ENCODE data around the gene ARHGAP31. TPM values are rescaled to one million over a fixed set of nuclear protein-coding genes. Genes with fewer than 3 reads are reported as not detected.

The ARHGAP31 gene
- total and polyA plus RNA-seq, 10 of the 15 experiments (the other 5 are each of a cell fraction or from before 2014, with no cell fraction given), result 0.97 to 29.8 (median 10.3) TPM

- TF ChIP-seq NRF1 (conservative IDR thresholded peaks at IDR 0.05; ENCODE audit: low read depth, low read length), result no peak
Measured at GRCh38 chr3:119315600-119316312, 21.6 kb downstream of the ARHGAP31 start (continued).

GRCh38 chr3:119316313-119316670 is 22.1 kb downstream of the ARHGAP31 start:
- SMC1A ChIA-PET (ENCODE audit: uncharacterized antibody, unreplicated experiment), result interaction anchor here (1.4 to 2.0 kb wide), 3 partner anchors 11 to 21 kb away, joined by 4 to 5 read pairs (median 5); no protein-coding TSS in a partner anchor
- Histone ChIP-seq H2AFZ (ENCODE audit: control insufficient read depth, low read depth, low read length) (no peak overlapping the region), H3K4me2 (ENCODE audit: control insufficient read depth, insufficient read depth) (no peak overlapping the region)

More at GRCh38 chr3:119316313-119316670, 22.1 kb downstream of the ARHGAP31 start:
- H3K4me3 ChIP-seq, result no peak overlapping the region
- ChIA-PET RAD21 (ENCODE audit: unreplicated experiment) (interaction anchor here (0.6 kb wide), 1 partner anchor 21 kb away, joined by 3 read pairs; no protein-coding TSS in a partner anchor), CTCF (interaction anchor here (0.6 to 1.9 kb wide), 4 partner anchors 11 to 111 kb away, joined by 3 to 6 read pairs (median 4); no protein-coding TSS in a partner anchor), POLR2A (no interaction called here)
- DNase-seq (ENCODE audit: low read depth, low spot score) (no peak), FAIRE-seq (no peak), ATAC-seq (no peak)
- no TSS peak for BruUV-seq (replicated peaks)
- H3K36me3 ChIP-seq (ENCODE audit: control insufficient read depth in 2 of 2, insufficient read depth in 2 of 2, low read length in 1 of 2), result peaks cover 2 to 17% of the 10 kb centered on the region in 2 experiments; a peak in 3 of 4 replicates
- no peak overlapping the region for H3K27ac ChIP-seq (ENCODE audit: control insufficient read depth, insufficient read depth)
- H4K20me1 ChIP-seq (ENCODE audit: control insufficient read depth, insufficient read depth), result no peaks in the 10 kb centered on the region
- H3K9me3 ChIP-seq (replicated peaks; ENCODE audit: control insufficient read depth, insufficient read depth, low read length), result no peaks in the 10 kb centered on the region; the same call in 2 of the 3 replicates
- intact Hi-C loops (cut with micrococcal nuclease; ENCODE audit: unreplicated experiment) (no loop called here), in situ Hi-C loops (cut with MboI) (no loop called here)
- TF ChIP-seq KLF5 (IDR thresholded peaks at IDR 0.05; ENCODE audit: partially characterized antibody) (no peak), CBX3 (IDR thresholded peaks at IDR 0.05; ENCODE audit: borderline replicate concordance, low read depth) (no peak), POLR2AphosphoS5 (IDR thresholded peaks at IDR 0.05; ENCODE audit: low read length) (no peak), MYC (IDR thresholded peaks at IDR 0.05; ENCODE audit: insufficient read depth, insufficient read length, insufficient replicate concordance, low read length, severe bottlenecking) (no peak), YY1 (IDR thresholded peaks at IDR 0.05; ENCODE audit: low read depth, low read length) (no peak), HCFC1 (IDR thresholded peaks at IDR 0.05; ENCODE audit: low read length) (no peak), NFIC (IDR thresholded peaks at IDR 0.05; ENCODE audit: low read depth, low read length) (no peak), IRF5 (IDR thresholded peaks at IDR 0.05; ENCODE audit: borderline replicate concordance) (no peak), E4F1 (IDR thresholded peaks at IDR 0.05; ENCODE audit: borderline replicate concordance, partially characterized antibody) (no peak), SREBF2 (IDR thresholded peaks at IDR 0.05; ENCODE audit: low read length) (no peak), GABPA (IDR thresholded peaks at IDR 0.05; ENCODE audit: low read depth) (no peak), E2F8 (IDR thresholded peaks at IDR 0.05; ENCODE audit: low read depth, partially characterized antibody) (no peak), NRF1 (conservative IDR thresholded peaks at IDR 0.05; ENCODE audit: low read depth, low read length) (no peak)
- no peaks in the 10 kb centered on the region for H3K27me3 ChIP-seq (replicated peaks in 1 of 2; ENCODE audit: control insufficient read depth in 2 of 2, insufficient read depth in 2 of 2, low read length in 1 of 2)
- H3K79me2 ChIP-seq (ENCODE audit: control insufficient read depth, insufficient read depth, low read length), result peaks cover 16% of the 10 kb centered on the region
- no peaks in the 10 kb centered on the region; the same call in 1 of the 2 replicates for H3K4me1 ChIP-seq (ENCODE audit: control insufficient read depth, insufficient read depth, low read length)
- no peak overlapping the region for H3K9ac ChIP-seq (ENCODE audit: control insufficient read depth, insufficient read depth, low read length)
